SJSA1 (cell line): ENCODE results near the gene HK1. TPM values are rescaled to one million over a fixed set of nuclear protein-coding genes. Genes with fewer than 3 reads are reported as not detected.

Experiments
- DNase-seq, 2 experiments: peaks; one replicate each; pipeline ENCODE4 v3.0.0-alpha.2; 2015 to 2020; ENCODE audit warnings: low spot score in 2 of 2, low read depth in 1 of 2
- H3K27ac ChIP-seq: fragments of 250-450 bp; sonication (Bioruptor Pico); 2 replicates; pipeline ENCODE4 v1.5.1; 2020; ENCODE audit warnings: mild to moderate bottlenecking, moderate library complexity
- H3K27me3 ChIP-seq: fragments of 250-450 bp; sonication (Bioruptor Pico); replicated peaks from 2 replicates; pipeline ENCODE4 v1.5.1; 2020; ENCODE audit warnings: mild to moderate bottlenecking, moderate library complexity
- H3K36me3 ChIP-seq: fragments of 250-450 bp; sonication (Bioruptor Pico); 2 replicates; pipeline ENCODE4 v1.5.1; 2020; ENCODE audit warnings: mild to moderate bottlenecking
- H3K4me1 ChIP-seq: fragments of 250-450 bp; sonication (Bioruptor Pico); replicated peaks from 2 replicates; pipeline ENCODE4 v1.6.1; 2021; ENCODE audit warnings: mild to moderate bottlenecking
- H3K4me3 ChIP-seq: fragments of 250-450 bp; sonication (Bioruptor Pico); 2 replicates; pipeline ENCODE4 v1.5.1; 2020; ENCODE audit warnings: mild to moderate bottlenecking
- H3K9me3 ChIP-seq: fragments of 250-450 bp; sonication (Bioruptor Pico); replicated peaks from 2 replicates; pipeline ENCODE4 v1.5.1; 2020; ENCODE audit warnings: mild to moderate bottlenecking
- total RNA-seq: library from RNA; depleted of rRNA; stranded (reverse); fragments of >200 nt; shearing (Covaris generic); gene quantifications from 2 replicates; pipeline ENCODE4 v1.2.3, GENCODE V29; 2014

HK1 gene
- total RNA-seq, 1 experiment from 2014 or later, result 53.1 TPM

DNA sequence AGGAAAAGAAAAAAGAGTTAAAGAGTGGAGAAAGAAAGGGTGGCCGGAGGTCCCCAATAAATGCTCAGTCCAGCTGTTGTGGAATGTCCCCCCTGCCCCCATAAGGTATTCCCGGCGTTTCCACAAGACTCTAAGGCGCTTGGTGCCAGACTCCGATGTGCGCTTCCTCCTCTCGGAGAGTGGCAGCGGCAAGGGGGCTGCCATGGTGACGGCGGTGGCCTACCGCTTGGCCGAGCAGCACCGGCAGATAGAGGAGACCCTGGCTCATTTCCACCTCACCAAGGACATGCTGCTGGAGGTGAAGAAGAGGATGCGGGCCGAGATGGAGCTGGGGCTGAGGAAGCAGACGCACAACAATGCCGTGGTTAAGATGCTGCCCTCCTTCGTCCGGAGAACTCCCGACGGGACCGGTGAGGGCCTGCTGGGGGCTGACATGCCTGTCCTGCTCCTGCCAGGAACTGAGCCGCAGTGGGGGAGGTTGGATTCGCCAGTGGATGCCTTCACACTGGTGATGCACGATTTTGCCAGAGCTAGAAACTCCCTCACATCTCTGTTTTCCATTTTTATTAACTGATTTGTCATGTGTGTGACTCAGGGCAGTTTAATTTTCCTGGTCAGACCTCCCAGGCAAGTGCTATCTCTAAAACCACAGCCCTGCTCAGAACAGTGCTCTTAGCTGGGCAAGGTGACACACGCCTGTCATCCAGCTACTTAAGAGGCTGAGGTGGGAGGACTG lies 104.3 kb downstream of the HK1 start:
- DNase-seq, result peak; percentile 93 to 94
- no peak overlapping the region for H3K4me3 ChIP-seq
- H3K36me3 ChIP-seq, result peaks cover 60% of the 10 kb centered on the region

DNA sequence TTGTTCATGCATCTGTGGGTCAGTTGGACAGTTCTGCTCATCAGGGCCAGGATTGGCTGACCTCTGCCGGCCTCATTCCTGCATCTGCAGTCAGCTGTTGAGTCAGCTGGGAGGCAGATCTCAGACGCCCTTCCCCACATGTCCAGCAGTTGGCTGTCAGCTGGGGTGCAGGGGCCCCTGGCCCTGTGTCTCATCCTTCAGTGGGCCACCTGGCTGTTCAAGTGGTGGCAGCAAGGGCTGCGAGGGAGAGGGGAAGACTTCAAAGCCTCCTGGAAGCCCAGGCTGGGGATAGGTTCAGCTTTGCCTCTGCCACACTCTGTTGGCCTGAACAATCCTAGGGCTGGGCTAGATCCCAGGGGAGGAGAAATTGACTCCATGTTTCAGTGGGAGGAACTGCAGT lies 105.3 kb downstream of the HK1 start:
- Histone ChIP-seq H3K36me3 (peaks cover 64% of the 10 kb centered on the region), H3K27me3 (no peaks in the 10 kb centered on the region), H3K9me3 (no peaks in the 10 kb centered on the region), H3K4me3 (no peak overlapping the region), H3K4me1 (peaks cover 27% of the 10 kb centered on the region), H3K27ac (no peak overlapping the region)
- DNase-seq, result peak; percentile 57 to 75

More for the DNA sequence above, 104.3 kb downstream of the HK1 start:
- peaks cover 27% of the 10 kb centered on the region for H3K4me1 ChIP-seq
- peak overlapping the region; percentile 60 for H3K27ac ChIP-seq
- H3K9me3 ChIP-seq, result no peaks in the 10 kb centered on the region
- H3K27me3 ChIP-seq, result no peaks in the 10 kb centered on the region

DNA sequence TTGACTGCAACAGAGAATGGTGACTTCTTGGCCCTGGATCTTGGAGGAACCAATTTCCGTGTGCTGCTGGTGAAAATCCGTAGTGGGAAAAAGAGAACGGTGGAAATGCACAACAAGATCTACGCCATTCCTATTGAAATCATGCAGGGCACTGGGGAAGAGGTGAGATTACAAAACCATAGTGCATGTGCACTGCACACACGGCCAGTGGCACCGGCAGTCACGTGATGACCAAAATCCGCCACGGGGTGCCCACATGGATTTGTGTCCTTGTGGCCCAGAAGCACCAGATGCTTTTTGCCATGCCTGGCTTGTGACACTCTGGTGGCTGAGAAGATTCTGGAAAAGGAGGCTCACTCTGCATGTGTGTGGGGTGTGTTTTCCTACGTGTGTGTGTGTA lies 106.0 kb downstream of the HK1 start:
- Histone ChIP-seq H3K36me3 (peaks cover 68% of the 10 kb centered on the region), H3K27ac (no peak overlapping the region), H3K4me3 (no peak overlapping the region)

GRCh38 chr10:69385454-69386350 lies 107.4 kb downstream of the HK1 start:
- H3K36me3 ChIP-seq, result peaks cover 65% of the 10 kb centered on the region
- DNase-seq, result no peak

More for the DNA sequence above, 106.0 kb downstream of the HK1 start:
- H3K27me3 ChIP-seq, result no peaks in the 10 kb centered on the region
- no peaks in the 10 kb centered on the region for H3K9me3 ChIP-seq
- H3K4me1 ChIP-seq, result peaks cover 27% of the 10 kb centered on the region
- no peak for DNase-seq

GRCh38 chr10:69387500-69387899 lies 109.2 kb downstream of the HK1 start:
- H3K4me1 ChIP-seq, result peaks cover 44% of the 10 kb centered on the region
- peaks cover 77% of the 10 kb centered on the region for H3K36me3 ChIP-seq
- no peaks in the 10 kb centered on the region for H3K27me3 ChIP-seq
- no peak overlapping the region for H3K27ac ChIP-seq
- H3K4me3 ChIP-seq, result no peak overlapping the region
- DNase-seq, result no peak
- H3K9me3 ChIP-seq, result no peaks in the 10 kb centered on the region

More at GRCh38 chr10:69385454-69386350, 107.4 kb downstream of the HK1 start:
- Histone ChIP-seq H3K4me3 (no peak overlapping the region), H3K4me1 (peaks cover 41% of the 10 kb centered on the region), H3K27me3 (no peaks in the 10 kb centered on the region), H3K27ac (no peak overlapping the region), H3K9me3 (no peaks in the 10 kb centered on the region)

DNA sequence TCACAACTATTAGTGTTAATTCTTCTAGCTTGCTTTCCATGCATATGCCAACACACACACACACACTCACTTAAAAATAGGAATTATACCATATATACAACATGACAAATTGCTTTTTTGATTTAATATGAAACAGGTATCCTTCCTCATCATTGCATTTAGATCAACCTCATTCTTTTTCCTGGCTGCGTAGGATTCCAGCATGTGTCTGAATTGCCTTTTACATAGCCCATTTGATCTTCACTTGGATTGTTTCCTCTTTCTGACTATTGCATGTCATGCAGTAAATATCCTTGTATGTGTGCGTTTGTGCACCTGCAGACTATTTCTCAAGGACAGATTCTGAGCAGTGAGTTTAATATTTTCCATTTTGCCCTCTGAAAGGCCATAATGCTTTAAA lies 110.2 kb downstream of the HK1 start:
- DNase-seq, result no peak
- Histone ChIP-seq H3K9me3 (no peaks in the 10 kb centered on the region), H3K36me3 (peaks cover 77% of the 10 kb centered on the region), H3K27me3 (no peaks in the 10 kb centered on the region), H3K4me1 (peaks cover 44% of the 10 kb centered on the region), H3K27ac (no peak overlapping the region), H3K4me3 (no peak overlapping the region)

- peak overlapping the region; percentile 59 for H3K27ac ChIP-seq
- peaks cover 67% of the 10 kb centered on the region for H3K36me3 ChIP-seq
- DNase-seq, result peak; percentile 70 to 85
- H3K4me1 ChIP-seq, result peaks cover 51% of the 10 kb centered on the region
- H3K27me3 ChIP-seq, result no peaks in the 10 kb centered on the region
- no peak overlapping the region for H3K4me3 ChIP-seq
- H3K9me3 ChIP-seq, result no peaks in the 10 kb centered on the region
These were observed 111.7 kb downstream of the HK1 start for GRCh38 chr10:69389827-69390490.

- peaks cover 56% of the 10 kb centered on the region for H3K36me3 ChIP-seq
- H3K9me3 ChIP-seq, result no peaks in the 10 kb centered on the region
- no peak overlapping the region for H3K4me3 ChIP-seq
- H3K4me1 ChIP-seq, result peaks cover 51% of the 10 kb centered on the region
- no peaks in the 10 kb centered on the region for H3K27me3 ChIP-seq
- H3K27ac ChIP-seq, result 0 out of 2 replicates have a peak overlapping the region, but pooled peaks have one; percentile 59
- DNase-seq, result no peak
These were observed 112.9 kb downstream of the HK1 start for GRCh38 chr10:69391158-69391557.

- no peak overlapping the region for H3K4me3 ChIP-seq
- H3K9me3 ChIP-seq, result no peaks in the 10 kb centered on the region
- peaks cover 51% of the 10 kb centered on the region for H3K36me3 ChIP-seq
- DNase-seq, result peak; percentile 95 to 96
- peaks cover 51% of the 10 kb centered on the region for H3K4me1 ChIP-seq
- peak overlapping the region; percentile 47 for H3K27ac ChIP-seq
- H3K27me3 ChIP-seq, result no peaks in the 10 kb centered on the region
These were observed 114.2 kb downstream of the HK1 start for GRCh38 chr10:69392481-69393000.

- DNase-seq, result peak; percentile 61 to 62
- Histone ChIP-seq H3K27me3 (no peaks in the 10 kb centered on the region), H3K4me1 (peaks cover 51% of the 10 kb centered on the region), H3K9me3 (no peaks in the 10 kb centered on the region), H3K27ac (peak overlapping the region; percentile 47; the same call in 1 of the 2 replicates), H3K36me3 (peaks cover 52% of the 10 kb centered on the region), H3K4me3 (no peak overlapping the region)
These were observed 115.7 kb downstream of the HK1 start for GRCh38 chr10:69394020-69394419.

- Histone ChIP-seq H3K4me3 (no peak overlapping the region), H3K36me3 (peaks cover 57% of the 10 kb centered on the region), H3K27ac (no peak overlapping the region), H3K27me3 (no peaks in the 10 kb centered on the region), H3K4me1 (peaks cover 20% of the 10 kb centered on the region), H3K9me3 (no peaks in the 10 kb centered on the region)
- no peak for DNase-seq
These were observed 119.7 kb downstream of the HK1 start for GRCh38 chr10:69397972-69398371.

DNA sequence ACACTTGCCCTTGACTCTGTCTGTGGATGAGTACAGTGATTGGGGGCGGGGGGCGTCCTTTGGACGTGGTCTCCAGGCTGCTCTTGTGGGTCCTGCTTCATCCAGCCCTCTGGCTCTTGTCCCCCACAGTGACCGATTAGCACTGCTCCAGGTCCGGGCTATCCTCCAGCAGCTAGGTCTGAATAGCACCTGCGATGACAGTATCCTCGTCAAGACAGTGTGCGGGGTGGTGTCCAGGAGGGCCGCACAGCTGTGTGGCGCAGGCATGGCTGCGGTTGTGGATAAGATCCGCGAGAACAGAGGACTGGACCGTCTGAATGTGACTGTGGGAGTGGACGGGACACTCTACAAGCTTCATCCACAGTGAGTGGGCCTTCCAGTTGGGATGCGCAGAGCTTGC lies 120.2 kb downstream of the HK1 start:
- no peaks in the 10 kb centered on the region for H3K9me3 ChIP-seq
- no peak overlapping the region for H3K4me3 ChIP-seq
- peaks cover 15% of the 10 kb centered on the region for H3K4me1 ChIP-seq
- peaks cover 59% of the 10 kb centered on the region for H3K36me3 ChIP-seq
- DNase-seq, result no peak
- no peaks in the 10 kb centered on the region for H3K27me3 ChIP-seq
- no peak overlapping the region for H3K27ac ChIP-seq

- peaks cover 53% of the 10 kb centered on the region for H3K36me3 ChIP-seq
- no peak overlapping the region for H3K27ac ChIP-seq
- H3K4me3 ChIP-seq, result no peak overlapping the region
- no peak for DNase-seq
- H3K4me1 ChIP-seq, result peaks cover 13% of the 10 kb centered on the region
- no peaks in the 10 kb centered on the region; the same call in 1 of the 2 replicates for H3K9me3 ChIP-seq
- no peaks in the 10 kb centered on the region for H3K27me3 ChIP-seq
These were observed 122.6 kb downstream of the HK1 start for GRCh38 chr10:69400936-69401335.
